ENCODE results near the gene TCEA2. TPM values are rescaled to one million over a fixed set of nuclear protein-coding genes. Genes with fewer than 3 reads are reported as not detected.

TCEA2 gene
- total and polyA plus RNA-seq, 2 of the 13 experiments (the other 11 are each of a cell fraction or from before 2014, with no cell fraction given), result 28.1 to 33.7 TPM

GRCh38 chr20:64092258-64093012 lies 29.4 kb downstream of the TCEA2 start (continued):
- TF ChIP-seq ZNF318 (CRISPR knock-in tag; IDR thresholded peaks at IDR 0.05), result 0 out of 2 replicates have a peak, but pooled peaks have one; percentile 12
- TF ChIP-seq NFE2L1 (CRISPR knock-in tag; IDR thresholded peaks at IDR 0.05; ENCODE audit: borderline replicate concordance), result peak; percentile 80; the same call in 1 of the 2 replicates
- peak; percentile 18; the same call in 1 of the 2 replicates for TF ChIP-seq ZNF891 (CRISPR knock-in tag; IDR thresholded peaks at IDR 0.05)
- TF ChIP-seq GPN1 (CRISPR knock-in tag; IDR thresholded peaks at IDR 0.05; ENCODE audit: borderline replicate concordance), result 0 out of 2 replicates have a peak, but pooled peaks have one; percentile 65
- TF ChIP-seq ETV5 (CRISPR knock-in tag; IDR thresholded peaks at IDR 0.05; ENCODE audit: borderline replicate concordance), result peak; percentile 8; the same call in 1 of the 2 replicates
- 0 out of 2 replicates have a peak, but pooled peaks have one; percentile 28 for TF ChIP-seq DNMT1 (CRISPR knock-in tag; IDR thresholded peaks at IDR 0.05)
- peak; percentile 67; the same call in 1 of the 2 replicates for TF ChIP-seq NFIB (CRISPR knock-in tag; IDR thresholded peaks at IDR 0.05; ENCODE audit: borderline replicate concordance)
- peak; percentile 44; the same call in 1 of the 2 replicates for TF ChIP-seq TBX2 (CRISPR knock-in tag; IDR thresholded peaks at IDR 0.05; ENCODE audit: borderline replicate concordance)
- 0 out of 2 replicates have a peak, but pooled peaks have one; percentile 15 for TF ChIP-seq ZNF160 (CRISPR knock-in tag; IDR thresholded peaks at IDR 0.05)
- TF ChIP-seq ZNF263 (CRISPR knock-in tag; IDR thresholded peaks at IDR 0.05), result no peak
- TF ChIP-seq ARID3A (IDR thresholded peaks at IDR 0.05; ENCODE audit: low read depth, low read length), result no peak
- TF ChIP-seq DRAP1 (CRISPR knock-in tag; IDR thresholded peaks at IDR 0.05), result no peak
- TF ChIP-seq ZNF513 (CRISPR knock-in tag; conservative IDR thresholded peaks at IDR 0.05), result no peak
- TF ChIP-seq GZF1 (CRISPR knock-in tag; IDR thresholded peaks at IDR 0.05), result 0 out of 2 replicates have a peak, but pooled peaks have one; percentile 62
- TF ChIP-seq ZFX (CRISPR knock-in tag; IDR thresholded peaks at IDR 0.05; ENCODE audit: low read depth), result peak; percentile 37; the same call in 1 of the 2 replicates
- TF ChIP-seq ZMYM2 (CRISPR knock-in tag; IDR thresholded peaks at IDR 0.05), result 0 out of 2 replicates have a peak, but pooled peaks have one; percentile 8
